RWPE1 (cell line): Measurements from ENCODE around the gene HIPK3.

ENCODE experiments used
- CTCF ChIA-PET: fragments of 350-600 bp; sonication (Branson Sonifier 250); formaldehyde crosslinking; extraction: SDS; loops from one replicate; lab custom pipeline; 2021; lab: Yijun Ruan, JAX
- POLR2A ChIA-PET: fragments of 400-600 bp; formaldehyde crosslinking; extraction: SDS; loops from one replicate; lab custom pipeline; 2020; ENCODE audit warnings: antibody characterized with exemption; ENCODE audit not compliant: low non-redundant PET; lab: Yijun Ruan, JAX
- DNase-seq: peaks from one replicate; pipeline ENCODE4 v3.0.0; 2012; ENCODE audit warnings: low spot score
- H3K27ac ChIP-seq: fragments of 450-650 bp; 2 replicates; pipeline ENCODE4 v1.5.1; 2017
- TF ChIP-seq, protein P1 (sequence below): fragments of 450-650 bp; conservative IDR thresholded peaks from 2 replicates; pipeline ENCODE4 v1.5.1; 2017; ENCODE audit warnings: low read depth, mild to moderate bottlenecking

HIPK3 gene

DNA sequence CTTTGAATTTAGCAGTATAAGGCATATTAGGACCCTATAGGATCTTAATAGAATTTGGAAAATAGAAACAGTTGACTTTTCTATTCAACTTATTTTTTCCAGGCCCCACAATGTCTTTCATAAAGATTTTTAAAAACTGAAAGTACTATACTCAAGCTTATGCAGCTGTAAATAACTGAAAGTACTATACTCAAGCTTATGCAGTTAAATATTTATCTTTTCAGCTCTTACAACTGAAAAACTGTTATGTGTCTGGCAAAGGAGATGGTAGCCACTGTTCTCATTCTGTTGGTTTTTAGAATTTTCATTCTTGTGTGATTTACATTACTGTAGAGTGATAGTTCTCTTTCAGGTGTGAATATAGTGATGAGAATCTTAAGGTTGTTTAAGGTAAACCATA is 16.5 kb downstream of the HIPK3 start:
- CTCF ChIA-PET = interaction anchor here (0.6 kb wide), 1 partner anchor 41 kb away, joined by 3 read pairs; no protein-coding TSS in a partner anchor
- TF ChIP-seq, protein P1, sequence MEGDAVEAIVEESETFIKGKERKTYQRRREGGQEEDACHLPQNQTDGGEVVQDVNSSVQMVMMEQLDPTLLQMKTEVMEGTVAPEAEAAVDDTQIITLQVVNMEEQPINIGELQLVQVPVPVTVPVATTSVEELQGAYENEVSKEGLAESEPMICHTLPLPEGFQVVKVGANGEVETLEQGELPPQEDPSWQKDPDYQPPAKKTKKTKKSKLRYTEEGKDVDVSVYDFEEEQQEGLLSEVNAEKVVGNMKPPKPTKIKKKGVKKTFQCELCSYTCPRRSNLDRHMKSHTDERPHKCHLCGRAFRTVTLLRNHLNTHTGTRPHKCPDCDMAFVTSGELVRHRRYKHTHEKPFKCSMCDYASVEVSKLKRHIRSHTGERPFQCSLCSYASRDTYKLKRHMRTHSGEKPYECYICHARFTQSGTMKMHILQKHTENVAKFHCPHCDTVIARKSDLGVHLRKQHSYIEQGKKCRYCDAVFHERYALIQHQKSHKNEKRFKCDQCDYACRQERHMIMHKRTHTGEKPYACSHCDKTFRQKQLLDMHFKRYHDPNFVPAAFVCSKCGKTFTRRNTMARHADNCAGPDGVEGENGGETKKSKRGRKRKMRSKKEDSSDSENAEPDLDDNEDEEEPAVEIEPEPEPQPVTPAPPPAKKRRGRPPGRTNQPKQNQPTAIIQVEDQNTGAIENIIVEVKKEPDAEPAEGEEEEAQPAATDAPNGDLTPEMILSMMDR = no peak
- no peak for DNase-seq
- H3K27ac ChIP-seq = no peak overlapping the region
- POLR2A ChIA-PET = no interaction called here

GRCh38 chr11:33280411-33280810 is 23.2 kb downstream of the HIPK3 start:
- CTCF ChIA-PET = interaction anchor here (1.2 kb wide), 1 partner anchor 92 kb away, joined by 4 read pairs; no protein-coding TSS in a partner anchor
- TF ChIP-seq, protein P1 = no peak
- DNase-seq = no peak
- H3K27ac ChIP-seq = no peak overlapping the region
- POLR2A ChIA-PET = no interaction called here

DNA sequence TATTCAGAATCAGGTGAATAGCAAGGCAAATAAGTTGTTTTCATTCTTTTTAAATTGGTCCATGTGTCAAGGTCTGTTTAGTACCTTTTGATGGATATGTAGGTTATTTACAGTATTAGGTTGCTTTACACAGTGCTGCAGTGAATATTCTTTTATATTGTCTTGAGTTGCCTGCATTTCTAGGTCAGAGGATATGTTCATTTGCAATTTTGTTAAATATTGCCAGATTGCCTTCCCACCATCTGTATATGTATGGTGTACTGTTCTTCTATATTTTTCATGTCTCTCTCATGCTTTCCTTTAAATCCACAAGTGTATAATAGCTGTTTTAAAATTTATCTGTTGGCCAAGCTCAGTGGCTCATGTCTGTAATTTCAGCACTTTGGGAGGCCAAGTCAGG is 24.6 kb downstream of the HIPK3 start:
- CTCF ChIA-PET = interaction anchor here (0.6 kb wide), 1 partner anchor 109 kb away, joined by 3 read pairs; no protein-coding TSS in a partner anchor
- no peak overlapping the region for H3K27ac ChIP-seq

GRCh38 chr11:33284818-33285217 is 27.6 kb downstream of the HIPK3 start:
- no peak for DNase-seq
- TF ChIP-seq, protein P1 = no peak
- ChIA-PET CTCF (no interaction called here), POLR2A (no interaction called here)
- no peak overlapping the region for H3K27ac ChIP-seq

More for the DNA sequence above, 24.6 kb downstream of the HIPK3 start:
- POLR2A ChIA-PET = no interaction called here
- no peak for DNase-seq
- TF ChIP-seq, protein P1 = no peak

- no peak for DNase-seq
- ChIA-PET CTCF (interaction anchor here (0.6 to 0.8 kb wide), 2 partner anchors 11 to 18 kb away, joined by 3 read pairs; no protein-coding TSS in a partner anchor), POLR2A (no interaction called here)
- no peak overlapping the region for H3K27ac ChIP-seq
- TF ChIP-seq, protein P1 = no peak
Observed at GRCh38 chr11:33290319-33290718, 33.1 kb downstream of the HIPK3 start.

GRCh38 chr11:33291004-33291777 is 34.0 kb downstream of the HIPK3 start:
- DNase-seq = no peak
- TF ChIP-seq, protein P1 = no peak
- H3K27ac ChIP-seq = no peak overlapping the region
- POLR2A ChIA-PET = no interaction called here
- CTCF ChIA-PET = interaction anchor here (0.8 kb wide), 1 partner anchor 10 kb away, joined by 3 read pairs; no protein-coding TSS in a partner anchor
